NCI-H526 treated with DMSO at 0.1 percent for 48 hours (cell line): ENCODE results near the gene METTL27.
"Not testable (repeated sequence)": the region's sequence is repeated elsewhere in the genome, so short reads cannot be mapped to it uniquely, and the experiment has no call there.

Source experiments
- DNase-seq: peaks from one replicate; lab custom pipeline; 2025; lab: John Stamatoyannopoulos, UW

The METTL27 gene, protein sequence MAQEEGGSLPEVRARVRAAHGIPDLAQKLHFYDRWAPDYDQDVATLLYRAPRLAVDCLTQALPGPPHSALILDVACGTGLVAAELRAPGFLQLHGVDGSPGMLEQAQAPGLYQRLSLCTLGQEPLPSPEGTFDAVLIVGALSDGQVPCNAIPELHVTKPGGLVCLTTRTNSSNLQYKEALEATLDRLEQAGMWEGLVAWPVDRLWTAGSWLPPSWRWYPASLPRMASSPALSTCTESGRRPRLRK

GRCh38 chr7:73842067-73842976 is at the start of gene METTL27:
Gene METTL27 (minus strand): TSS chr7:73842516. CDS start chr7:73842140, 376 bp downstream.
- DNase-seq, result peak; percentile 86

GRCh38 chr7:73891178-73891885 is 49.0 kb upstream of the METTL27 start:
- DNase-seq, result no peak

DNA sequence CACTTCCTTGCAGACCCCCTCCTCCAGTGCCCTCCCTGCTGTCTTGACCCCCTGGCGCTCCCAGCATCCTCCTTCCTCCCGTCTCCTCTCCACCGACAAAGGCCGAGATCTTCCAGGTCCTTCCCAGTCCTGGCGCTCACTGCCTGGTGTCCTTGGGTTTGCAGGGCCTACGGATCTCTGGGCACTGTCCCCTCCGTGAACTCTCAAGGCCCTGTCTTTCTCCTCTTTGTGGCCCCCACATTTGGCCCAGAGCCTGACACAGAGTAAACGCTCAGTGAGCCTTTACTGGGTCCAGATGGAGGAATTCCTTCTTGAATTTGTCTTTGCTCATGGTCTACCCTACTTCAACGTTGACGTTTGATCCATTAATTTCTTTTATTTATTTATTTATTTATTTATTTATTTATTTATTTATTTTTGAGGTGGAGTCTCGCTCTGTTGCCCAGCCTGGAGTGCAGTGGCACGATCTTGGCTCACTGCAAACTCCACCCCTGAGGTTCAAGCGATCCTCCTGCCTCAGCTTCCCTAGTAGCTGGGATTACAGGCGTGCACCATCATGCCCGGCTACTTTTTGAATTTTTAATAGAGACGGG is 48.3 kb upstream of the METTL27 start:
- no peak for DNase-seq

- DNase-seq, result peak; percentile 4
These were observed 46.6 kb upstream of the METTL27 start for GRCh38 chr7:73888959-73889358.

GRCh38 chr7:73887762-73888161 is 45.4 kb upstream of the METTL27 start:
- no peak for DNase-seq

DNA sequence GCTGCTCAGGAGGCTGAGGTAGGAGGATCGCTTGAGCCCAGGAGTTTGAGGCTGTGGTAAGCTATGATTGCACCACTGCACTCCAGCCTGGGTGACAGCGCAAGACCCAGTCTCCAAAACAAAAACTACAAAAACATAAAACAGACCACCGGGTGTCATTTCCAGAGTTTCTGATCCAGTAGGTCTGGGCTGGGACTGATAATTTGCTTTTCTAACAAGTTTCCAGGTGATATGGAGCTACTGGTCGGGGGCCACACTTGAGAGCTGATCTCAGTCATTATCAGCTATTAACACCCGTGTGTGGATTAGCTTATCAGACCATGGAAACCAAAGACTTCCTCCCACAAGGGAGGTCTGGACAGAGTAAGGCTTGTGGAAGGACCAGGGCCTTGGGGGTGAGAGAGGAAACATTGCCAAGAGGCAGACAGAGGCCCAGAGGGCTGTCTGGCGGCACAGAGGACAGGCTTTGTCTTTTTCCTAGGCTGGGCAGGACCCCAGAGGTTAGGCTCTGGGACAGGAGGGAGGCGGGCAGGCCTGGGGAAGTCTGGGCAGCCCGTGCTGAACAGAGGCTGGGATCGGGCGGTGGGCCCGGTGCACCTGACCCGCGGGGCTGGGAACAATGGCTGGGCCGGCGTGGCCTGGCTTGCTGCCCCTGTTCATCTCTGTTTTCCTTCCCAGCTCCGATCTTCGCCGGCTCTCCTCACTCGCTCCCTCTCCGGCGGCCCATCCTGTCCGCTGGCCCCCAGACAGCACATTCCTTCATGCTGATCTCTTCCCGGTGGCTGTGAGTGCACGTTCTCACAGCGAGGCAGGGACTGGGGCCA is 43.9 kb upstream of the METTL27 start:
- DNase-seq, result no peak

- DNase-seq, result no peak
These were observed 43.2 kb upstream of the METTL27 start for GRCh38 chr7:73885433-73885974.

DNA sequence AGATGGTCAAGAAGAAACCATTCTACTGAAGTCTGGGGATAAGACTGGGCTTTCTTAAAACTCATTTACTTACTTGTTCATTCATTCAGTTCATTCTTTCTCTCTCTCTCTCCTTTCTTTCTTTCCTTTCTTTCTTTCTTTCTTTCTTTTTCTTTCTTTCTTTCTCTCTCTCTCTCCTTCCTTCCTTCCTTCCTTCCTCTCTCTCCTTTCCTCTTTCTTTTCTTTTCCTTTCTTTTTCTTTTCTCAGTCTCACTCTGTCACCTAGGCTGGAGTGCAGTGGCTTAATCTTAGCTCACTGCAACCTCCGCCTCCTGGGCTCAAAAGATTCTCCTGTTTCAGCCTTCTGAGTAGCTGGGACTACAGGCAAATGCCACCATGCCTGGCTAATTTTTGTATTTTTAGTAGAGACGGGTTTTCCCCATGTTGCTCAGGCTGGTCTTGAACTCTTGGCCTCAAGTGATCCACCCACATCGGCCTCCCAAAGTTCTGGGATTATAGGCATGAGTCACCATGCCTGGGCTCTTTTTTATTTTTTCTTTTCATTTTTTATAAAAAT is 42.6 kb upstream of the METTL27 start:
- DNase-seq, result not testable (repeated sequence)

GRCh38 chr7:73882047-73882402 is 39.7 kb upstream of the METTL27 start:
- DNase-seq, result no peak

DNA sequence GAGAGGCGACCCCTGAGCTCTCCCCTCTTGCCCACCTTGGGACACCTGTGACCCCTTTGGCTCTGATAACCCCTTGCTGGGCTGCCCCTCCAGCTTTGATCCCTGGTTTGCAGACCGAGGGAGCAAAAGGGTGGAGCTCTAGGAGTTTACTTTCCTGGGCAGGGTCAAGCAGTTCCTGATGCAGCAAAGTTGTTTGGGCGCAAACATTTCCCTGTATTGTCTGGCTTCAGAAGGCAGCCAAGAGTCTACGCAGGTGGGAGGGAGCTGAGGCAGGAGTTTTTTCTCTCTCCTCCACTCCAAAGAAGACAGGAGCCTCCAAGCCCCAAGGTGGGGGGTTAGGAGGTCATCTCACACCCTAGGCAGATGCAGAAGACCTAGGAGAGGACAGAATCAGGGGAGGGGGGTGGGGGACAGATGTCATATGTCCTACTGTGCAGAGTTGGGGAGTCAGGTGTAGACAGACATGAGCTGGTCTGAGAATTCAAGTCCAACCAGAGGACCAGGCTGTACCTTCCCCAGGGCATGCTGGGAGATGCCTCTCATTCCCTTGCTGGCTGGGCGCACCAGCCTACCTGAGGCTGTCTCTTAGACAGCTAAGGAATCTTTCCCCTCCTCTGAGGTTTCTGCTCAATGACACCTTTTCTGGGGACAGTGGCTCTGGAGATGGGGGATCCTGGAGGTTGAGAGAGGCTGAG is 39.2 kb upstream of the METTL27 start:
- DNase-seq, result no peak

DNA sequence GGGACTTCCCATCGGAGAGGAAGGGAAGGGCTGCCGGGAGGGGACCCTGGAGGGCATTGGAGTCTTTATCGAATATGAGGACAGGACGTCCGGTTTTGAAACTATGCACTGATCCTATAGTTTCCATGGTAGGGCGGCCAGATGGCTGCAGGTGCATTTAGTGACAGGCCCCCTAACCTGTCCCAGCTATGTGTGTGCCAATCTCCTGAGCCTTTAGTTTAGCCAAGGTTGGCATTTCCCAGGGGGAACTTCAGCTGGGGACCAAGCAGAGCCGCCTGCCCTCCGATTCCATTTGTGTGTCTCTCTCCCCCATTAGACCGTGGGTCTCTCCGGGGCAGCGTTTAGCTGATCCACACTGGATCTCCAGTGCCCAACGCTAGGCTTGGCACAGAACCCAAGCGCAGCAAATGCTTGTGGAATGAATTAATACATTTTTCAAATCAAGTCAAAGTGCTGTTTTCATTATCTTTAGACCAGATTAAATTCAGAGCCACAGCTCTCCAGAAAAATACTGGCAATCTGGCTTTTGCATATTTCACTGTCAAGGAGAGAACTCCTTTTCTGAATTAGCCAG is 38.5 kb upstream of the METTL27 start:
- no peak for DNase-seq

- DNase-seq, result no peak
These were observed 37.8 kb upstream of the METTL27 start for GRCh38 chr7:73879977-73880681.

DNA sequence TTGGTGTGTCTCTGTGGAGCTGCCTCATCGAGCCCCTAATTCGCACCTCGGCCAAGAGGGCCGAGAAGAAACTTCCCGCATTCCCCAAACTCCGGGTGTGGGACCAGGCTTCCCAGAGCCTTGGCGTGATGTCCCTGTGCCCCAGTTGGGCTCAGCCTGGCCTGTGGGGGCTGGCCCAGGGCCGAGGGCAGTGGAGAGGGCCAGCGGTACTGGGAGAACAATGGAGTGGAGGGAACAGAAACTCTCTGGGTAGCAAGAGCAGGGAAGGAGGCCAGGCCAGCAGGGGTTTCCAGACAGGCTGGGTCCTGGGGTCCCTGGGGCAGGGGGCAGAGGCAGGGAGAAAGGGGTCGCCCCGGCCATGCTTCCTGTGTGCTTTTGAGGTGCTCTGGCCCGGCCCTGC is 34.7 kb upstream of the METTL27 start:
- DNase-seq, result no peak

DNA sequence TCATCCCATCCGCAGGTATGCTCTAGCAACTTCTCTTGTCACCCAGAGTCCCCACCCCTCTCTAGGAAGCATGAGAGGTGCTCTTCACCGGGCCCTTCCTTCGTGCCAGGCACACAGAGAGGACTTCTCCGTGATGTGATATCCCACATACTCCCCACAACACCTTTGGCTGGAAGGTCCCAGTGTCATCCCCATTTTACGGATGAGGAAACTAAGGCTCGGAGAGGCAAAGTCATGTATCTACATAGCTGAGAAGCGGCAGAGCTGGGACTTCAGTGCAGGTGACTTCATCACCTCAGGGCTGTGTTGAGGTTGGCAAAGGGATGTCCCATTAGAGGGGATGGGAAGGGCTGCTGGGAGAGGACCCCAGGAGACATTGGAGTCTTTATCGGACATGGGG is 34.0 kb upstream of the METTL27 start:
- no peak for DNase-seq

DNA sequence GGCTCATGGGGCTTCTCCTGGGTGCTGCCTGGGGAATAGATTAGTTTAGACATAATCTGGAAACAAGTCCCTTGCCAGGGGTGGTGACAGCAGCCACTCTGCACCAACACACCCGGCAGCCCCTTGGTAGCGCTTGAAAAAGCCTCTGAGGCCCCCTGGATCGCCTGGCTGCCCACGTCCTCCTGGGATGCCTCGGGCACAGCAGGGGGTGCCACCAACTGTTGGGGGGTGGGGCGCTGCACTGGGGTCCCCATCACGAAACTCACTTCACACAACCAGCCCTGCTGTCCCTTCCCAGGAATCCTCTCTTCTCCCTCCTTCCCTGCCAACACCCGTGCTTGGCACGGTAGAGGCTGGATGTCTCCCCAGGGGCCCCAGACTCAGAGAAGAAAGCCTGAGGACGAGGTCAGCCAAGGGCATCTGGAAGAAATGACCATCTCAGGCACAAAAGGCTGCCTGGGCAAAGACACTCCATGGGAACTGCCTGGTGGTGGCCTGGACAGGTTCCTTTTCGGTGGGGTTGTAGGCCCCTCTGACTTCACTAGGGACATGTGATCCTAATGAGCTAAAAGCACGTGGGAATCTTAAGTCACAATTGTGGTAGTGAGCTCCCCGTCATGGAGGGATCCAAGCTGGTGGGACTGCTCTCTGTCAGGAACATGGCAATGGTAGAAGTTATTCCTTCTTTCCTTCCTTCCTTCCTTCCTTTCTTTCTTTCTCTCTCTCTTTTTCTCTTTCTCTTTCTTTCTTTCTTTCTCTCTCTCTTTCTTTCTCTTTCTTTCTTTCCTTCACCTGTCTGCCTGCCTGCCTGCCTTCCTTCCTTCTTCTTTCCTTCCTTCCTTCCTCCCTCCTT is 30.0 kb upstream of the METTL27 start:
- no peak for DNase-seq

DNA sequence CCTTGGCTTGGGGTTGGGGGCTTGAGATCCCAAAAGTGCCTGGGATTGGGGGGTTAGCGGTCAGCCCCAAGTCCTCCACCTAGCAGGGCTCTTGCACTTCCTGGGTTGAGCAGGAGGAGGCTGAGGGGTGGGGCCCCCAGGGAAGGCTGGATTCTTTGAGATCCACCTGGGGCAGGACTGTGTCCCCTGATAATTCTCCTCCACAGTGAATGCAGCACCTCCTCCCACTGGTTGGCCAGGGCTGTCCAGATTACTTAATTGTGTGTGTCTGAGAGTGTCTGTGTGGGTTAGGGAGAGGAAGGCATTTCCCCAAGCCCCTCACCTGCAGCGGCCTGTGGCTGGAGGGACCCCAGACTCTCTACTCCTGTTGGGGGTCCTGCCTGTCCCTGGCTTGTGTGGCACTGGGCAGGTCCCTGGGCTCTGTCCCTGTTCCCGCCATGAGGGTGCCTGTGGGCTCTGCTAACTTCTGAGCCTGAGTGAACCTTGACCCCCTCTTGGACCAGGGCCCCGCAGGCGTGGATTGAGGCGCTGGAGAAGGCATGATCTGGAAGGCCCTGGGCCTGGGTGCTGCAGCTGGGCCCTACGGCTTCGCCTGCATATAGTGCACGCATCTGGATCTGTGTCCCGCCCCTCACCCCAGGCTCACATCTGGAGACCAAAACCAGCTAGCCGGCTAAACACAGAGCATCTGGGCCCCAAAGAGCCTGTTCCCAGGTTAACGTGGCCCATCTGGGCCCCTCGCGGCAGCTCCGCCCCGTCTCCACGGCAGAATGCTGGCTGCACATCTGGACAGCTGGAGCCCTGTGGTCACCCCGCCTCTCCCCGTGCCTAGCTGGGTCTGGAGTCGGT is 29.1 kb upstream of the METTL27 start:
- no peak for DNase-seq

DNA sequence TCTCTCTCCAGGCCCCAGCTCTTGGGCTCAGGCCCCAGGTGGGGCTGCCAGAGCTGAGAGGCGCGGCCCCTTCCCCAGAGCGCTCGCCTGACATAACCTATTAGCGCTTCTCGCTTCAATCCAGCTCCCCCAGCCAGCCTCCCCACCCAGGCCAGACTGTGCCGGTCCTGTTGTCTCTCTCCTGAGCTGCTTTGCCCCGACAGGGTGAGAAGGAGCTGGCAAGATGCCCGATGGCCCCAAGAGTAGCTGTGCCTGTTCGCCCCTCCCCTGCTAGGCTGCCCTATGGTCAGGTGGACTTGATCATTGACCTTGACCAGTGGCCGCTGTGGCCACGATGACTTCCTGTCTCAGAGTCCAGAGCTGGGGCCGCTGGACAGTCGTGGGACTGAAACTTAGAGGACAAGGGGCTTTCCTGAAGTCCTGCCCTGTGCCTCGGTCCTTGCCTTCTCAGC is 27.8 kb upstream of the METTL27 start:
- DNase-seq, result no peak
